K562 (cell line): ENCODE measurements around the gene SLC7A14. TPM values are rescaled to one million over a fixed set of nuclear protein-coding genes. Genes with fewer than 3 reads are reported as not detected.

Source experiments
- CBFA2T3 ChIP-seq: fragments of 450-650 bp; IDR thresholded peaks from 2 replicates; pipeline ENCODE4 v1.6.1; 2017
- ETV1 ChIP-seq: fragments of 450-650 bp; conservative IDR thresholded peaks from 2 replicates; pipeline ENCODE4 v1.6.1; 2016; ENCODE audit warnings: missing genetic modification characterization, control low read depth, low read depth, missing compliant biosample characterization
- GATA2 ChIP-seq: sonication (generic); formaldehyde crosslinking; IDR thresholded peaks from 2 replicates; pipeline ENCODE4 v1.4.0; 2020; ENCODE audit warnings: mild to moderate bottlenecking, missing genetic modification reagents
- MECOM ChIP-seq: fragments of 250-450 bp; sonication (Bioruptor Pico); IDR thresholded peaks from 2 replicates; pipeline ENCODE4 v1.8.0; 2022; ENCODE audit warnings: inconsistent platforms
- NCOA2 ChIP-seq, 2 experiments: fragments of 450-650 bp; IDR thresholded peaks; 2 replicates each; pipeline ENCODE4 v1.6.1; 2018; ENCODE audit warnings: mild to moderate bottlenecking in 2 of 2, moderate library complexity in 1 of 2; ENCODE audit not compliant: partially characterized antibody in 2 of 2
- NFIC ChIP-seq: fragments of 450-650 bp; IDR thresholded peaks from 2 replicates; pipeline ENCODE4 v1.6.1; 2017; ENCODE audit warnings: mild to moderate bottlenecking, inconsistent platforms
- PTTG1 ChIP-seq: fragments of 450-650 bp; IDR thresholded peaks from 2 replicates; pipeline ENCODE4 v1.6.1; 2016; ENCODE audit warnings: low read depth, mild to moderate bottlenecking, missing genetic modification characterization, missing compliant biosample characterization
- SMARCC2 ChIP-seq: fragments of 450-650 bp; IDR thresholded peaks from 2 replicates; pipeline ENCODE4 v1.6.1; 2017; ENCODE audit warnings: antibody characterized with exemption, moderate library complexity, mild to moderate bottlenecking, low read depth
- ZNF444 ChIP-seq: fragments of 250-450 bp; sonication (Bioruptor Pico); IDR thresholded peaks from 2 replicates; pipeline ENCODE4 v1.4.0; 2020; ENCODE audit warnings: mild to moderate bottlenecking, moderate library complexity
- polyA plus RNA-seq, 8 experiments: library from polyadenylated mRNA; depleted of rRNA in 4 of 8; stranded (reverse) in 5 of 8; unstranded in 3 of 8; fragments of >200 nt; fragmentation: Nextera tagmentation in 2 of 8; fragmentation: Illumina TruSeq in 1 of 8; extraction: Ambion mirVana in 2 of 8; extraction: Trizol in 1 of 8; gene quantifications; 2 replicates each; pipeline versions ENCODE4 v1.2.1 to v1.2.3, GENCODE V29; 2011 to 2014; ENCODE audit warnings: inconsistent platforms in 1 of 8, missing spikeins in 1 of 8
- total RNA-seq, 7 experiments: library from RNA; depleted of rRNA in 6 of 7; stranded (reverse); fragments of >200 nt in 6 of 7; fragmentation: Illumina TruSeq in 2 of 7; extraction: Trizol in 2 of 7; gene quantifications; 2 replicates each; pipeline versions ENCODE4 v1.2.1 to v1.2.3, GENCODE V29; 2011 to 2021; ENCODE audit warnings: low replicate concordance in 1 of 7
- TF ChIP-seq, protein P1 (sequence below), 2 experiments: IDR thresholded peaks in 1 of 2; conservative IDR thresholded peaks in 1 of 2; 2 replicates each; pipeline ENCODE4 v1.6.1; 2016; ENCODE audit warnings: low read depth in 2 of 2, mild to moderate bottlenecking in 1 of 2, missing compliant biosample characterization in 1 of 2, missing genetic modification characterization in 1 of 2, moderate library complexity in 1 of 2
- TF ChIP-seq, protein P2 (sequence below), 2 experiments: fragments of 450-650 bp in 1 of 2; IDR thresholded peaks; 2 replicates each; pipeline ENCODE4 v1.6.1; 2011 to 2017; ENCODE audit warnings: low read depth in 2 of 2, antibody characterized with exemption in 1 of 2, borderline replicate concordance in 1 of 2, low read length in 1 of 2, mild to moderate bottlenecking in 1 of 2, mixed read lengths in 1 of 2; ENCODE audit not compliant: control insufficient read depth in 1 of 2

The SLC7A14 gene
- total and polyA plus RNA-seq, 9 of the 15 experiments (the other 6 are each of a cell fraction or from before 2014, with no cell fraction given) = not detected

DNA sequence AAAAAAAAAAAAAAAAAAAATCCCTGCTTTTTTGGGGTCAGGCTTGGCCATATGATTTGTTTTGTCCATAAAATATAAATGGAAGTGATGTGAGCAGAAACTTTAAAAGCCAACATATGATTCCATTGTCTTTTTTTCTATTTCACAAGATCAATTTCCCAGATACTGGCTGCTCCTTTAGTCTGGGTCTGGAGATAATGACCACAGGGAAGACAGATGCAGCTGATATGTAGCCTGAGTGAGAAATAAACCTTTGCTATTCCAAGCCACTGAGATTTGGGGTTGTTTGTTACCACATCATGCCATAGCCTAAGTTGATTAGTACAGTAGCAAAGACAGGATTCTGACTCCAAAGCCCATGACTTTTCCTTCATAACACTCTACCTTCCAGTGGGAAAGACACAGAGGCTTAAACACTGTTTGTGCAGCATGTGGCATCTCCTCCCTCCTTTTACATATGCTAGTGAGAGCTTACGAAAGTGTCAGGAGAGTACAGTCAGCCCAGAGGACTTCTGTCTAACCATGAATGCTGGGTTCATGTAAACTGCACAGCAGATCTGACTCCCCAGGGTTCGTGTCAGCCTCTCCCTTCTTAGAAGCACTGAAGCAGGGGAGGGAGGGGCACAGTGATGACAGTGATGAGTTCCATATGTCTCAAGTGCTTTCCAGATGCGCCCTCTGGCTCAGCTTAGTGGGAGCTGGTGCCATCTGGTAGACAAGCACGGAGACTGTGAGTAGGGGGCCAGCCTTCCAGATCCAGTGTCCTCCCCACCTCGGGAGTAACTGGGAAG is 36.7 kb upstream of the SLC7A14 start (continued):
- TF ChIP-seq, protein P1, sequence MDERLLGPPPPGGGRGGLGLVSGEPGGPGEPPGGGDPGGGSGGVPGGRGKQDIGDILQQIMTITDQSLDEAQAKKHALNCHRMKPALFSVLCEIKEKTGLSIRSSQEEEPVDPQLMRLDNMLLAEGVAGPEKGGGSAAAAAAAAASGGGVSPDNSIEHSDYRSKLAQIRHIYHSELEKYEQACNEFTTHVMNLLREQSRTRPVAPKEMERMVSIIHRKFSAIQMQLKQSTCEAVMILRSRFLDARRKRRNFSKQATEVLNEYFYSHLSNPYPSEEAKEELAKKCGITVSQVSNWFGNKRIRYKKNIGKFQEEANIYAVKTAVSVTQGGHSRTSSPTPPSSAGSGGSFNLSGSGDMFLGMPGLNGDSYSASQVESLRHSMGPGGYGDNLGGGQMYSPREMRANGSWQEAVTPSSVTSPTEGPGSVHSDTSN (CRISPR knock-in tag; IDR thresholded peaks at IDR 0.05; ENCODE audit: low read depth) = no peak
- TF ChIP-seq, protein P1 (tag; conservative IDR thresholded peaks at IDR 0.05; ENCODE audit: low read depth) = peak; percentile 82
- TF ChIP-seq CBFA2T3 (peak; percentile 64), MECOM (0 out of 2 replicates have a peak, but pooled peaks have one; percentile 50), PTTG1 (no peak), NFIC (no peak), SMARCC2 (no peak), NCOA2 (IDR thresholded peaks at IDR 0.05; ENCODE audit: partially characterized antibody in 2 of 2) (no peak), ETV1 (tag) (no peak), GATA2 (peak; percentile 15; the same call in 1 of the 2 replicates), ZNF444 (CRISPR knock-in tag) (no peak)
- TF ChIP-seq, protein P2, sequence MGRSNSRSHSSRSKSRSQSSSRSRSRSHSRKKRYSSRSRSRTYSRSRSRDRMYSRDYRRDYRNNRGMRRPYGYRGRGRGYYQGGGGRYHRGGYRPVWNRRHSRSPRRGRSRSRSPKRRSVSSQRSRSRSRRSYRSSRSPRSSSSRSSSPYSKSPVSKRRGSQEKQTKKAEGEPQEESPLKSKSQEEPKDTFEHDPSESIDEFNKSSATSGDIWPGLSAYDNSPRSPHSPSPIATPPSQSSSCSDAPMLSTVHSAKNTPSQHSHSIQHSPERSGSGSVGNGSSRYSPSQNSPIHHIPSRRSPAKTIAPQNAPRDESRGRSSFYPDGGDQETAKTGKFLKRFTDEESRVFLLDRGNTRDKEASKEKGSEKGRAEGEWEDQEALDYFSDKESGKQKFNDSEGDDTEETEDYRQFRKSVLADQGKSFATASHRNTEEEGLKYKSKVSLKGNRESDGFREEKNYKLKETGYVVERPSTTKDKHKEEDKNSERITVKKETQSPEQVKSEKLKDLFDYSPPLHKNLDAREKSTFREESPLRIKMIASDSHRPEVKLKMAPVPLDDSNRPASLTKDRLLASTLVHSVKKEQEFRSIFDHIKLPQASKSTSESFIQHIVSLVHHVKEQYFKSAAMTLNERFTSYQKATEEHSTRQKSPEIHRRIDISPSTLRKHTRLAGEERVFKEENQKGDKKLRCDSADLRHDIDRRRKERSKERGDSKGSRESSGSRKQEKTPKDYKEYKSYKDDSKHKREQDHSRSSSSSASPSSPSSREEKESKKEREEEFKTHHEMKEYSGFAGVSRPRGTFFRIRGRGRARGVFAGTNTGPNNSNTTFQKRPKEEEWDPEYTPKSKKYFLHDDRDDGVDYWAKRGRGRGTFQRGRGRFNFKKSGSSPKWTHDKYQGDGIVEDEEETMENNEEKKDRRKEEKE (IDR thresholded peaks at IDR 0.05; ENCODE audit: borderline replicate concordance in 1 of 2, control insufficient read depth in 1 of 2, low read depth in 2 of 2, low read length in 1 of 2) = no peak
